DND-41 (cell line): ENCODE measurements around the gene IKZF5.
A peak's percentile ranks its signal among the peaks of the same experiment; 100 is the strongest.

Experiments
- CTCF ChIP-seq: IDR thresholded peaks from 2 replicates; pipeline ENCODE4 v1.5.1; 2012; ENCODE audit warnings: borderline replicate concordance, low read length, moderate library complexity, mild to moderate bottlenecking; ENCODE audit not compliant: poor library complexity, severe bottlenecking; ENCODE audit errors: extremely low read depth
- EZH2 ChIP-seq: IDR thresholded peaks from 3 replicates; pipeline ENCODE4 v1.6.1; 2012; ENCODE audit warnings: borderline replicate concordance, low read depth, mild to moderate bottlenecking, moderate library complexity, low read length, inconsistent platforms; ENCODE audit not compliant: severe bottlenecking

GRCh38 chr10:123044391-123044790, 35.8 kb upstream of the IKZF5 start:
- TF ChIP-seq EZH2 (no peak), CTCF (peak; percentile 52)
